GM12891 (cell line): Measurements from ENCODE around the gene FIBP.

Experiments
- PAX5 ChIP-seq: IDR thresholded peaks from 2 replicates; pipeline ENCODE4 v1.6.1; 2011; ENCODE audit warnings: low read length, moderate library complexity, mild to moderate bottlenecking; ENCODE audit not compliant: insufficient read depth, severe bottlenecking
- POLR2A ChIP-seq: IDR thresholded peaks from 2 replicates; pipeline ENCODE4 v1.6.1; 2011; ENCODE audit warnings: low read depth, low read length, control low read depth
- POLR2AphosphoS5 ChIP-seq: IDR thresholded peaks from 2 replicates; pipeline ENCODE4 v1.6.1; 2011; ENCODE audit warnings: low read depth, low read length, control low read depth

DNA sequence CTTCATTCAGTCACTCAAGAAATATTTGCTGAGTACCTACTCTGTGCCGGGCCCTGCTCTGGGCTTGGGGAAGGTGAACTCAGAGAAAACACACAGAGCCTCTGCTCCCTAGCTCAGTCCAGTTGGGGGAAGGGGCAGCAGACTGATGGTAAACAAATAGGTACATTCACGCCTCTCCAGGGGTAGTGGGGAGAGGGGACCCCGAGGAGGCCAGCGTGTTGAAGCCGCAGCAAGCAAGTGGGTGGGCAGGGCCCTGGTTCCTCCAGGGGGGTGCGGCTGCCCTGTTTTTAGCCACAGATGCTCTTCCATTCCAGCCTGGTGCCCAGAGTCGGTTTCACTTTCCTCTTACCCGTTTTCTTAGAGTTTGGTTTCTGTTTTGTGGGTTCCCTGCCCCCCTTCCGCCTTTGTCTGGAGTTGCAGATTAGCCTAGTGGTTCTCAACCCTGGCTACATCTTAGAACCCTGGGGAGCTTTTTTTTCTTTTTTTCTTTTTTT is 39.7 kb upstream of the FIBP start:
- TF ChIP-seq POLR2A (no peak), POLR2AphosphoS5 (no peak), PAX5 (no peak)
